H9 (cell line): Measurements from ENCODE around the gene FAT1. TPM values are rescaled to one million over a fixed set of nuclear protein-coding genes. Genes with fewer than 3 reads are reported as not detected.

Experiments
- DNase-seq: peaks from one replicate; pipeline ENCODE4 v3.0.0-alpha.2; 2017
- H2AFZ ChIP-seq: one replicate; pipeline ENCODE4 v1.6.1; 2013; ENCODE audit warnings: mild to moderate bottlenecking, low read length, control low read depth, moderate library complexity
- H2AK5ac ChIP-seq: 2 replicates; pipeline ENCODE4 v1.6.1; 2013; ENCODE audit warnings: low read length, control low read depth, mixed read lengths; ENCODE audit not compliant: insufficient read length
- H2BK120ac ChIP-seq: one replicate; pipeline ENCODE4 v1.6.1; 2013; ENCODE audit warnings: low read depth, mild to moderate bottlenecking, low read length, control low read depth, inconsistent platforms; ENCODE audit not compliant: poor library complexity, severe bottlenecking
- H2BK12ac ChIP-seq: 2 replicates; pipeline ENCODE4 v1.6.1; 2013; ENCODE audit warnings: low read length, control low read depth, mixed read lengths, low read depth; ENCODE audit not compliant: insufficient read length
- H2BK15ac ChIP-seq: 2 replicates; pipeline ENCODE4 v1.6.1; 2013; ENCODE audit warnings: low read depth, low read length, control low read depth
- H2BK20ac ChIP-seq: one replicate; pipeline ENCODE4 v1.6.1; 2013; ENCODE audit warnings: low read depth, mild to moderate bottlenecking, low read length, control low read depth, inconsistent platforms; ENCODE audit not compliant: poor library complexity, severe bottlenecking
- H2BK5ac ChIP-seq: 2 replicates; pipeline ENCODE4 v1.6.1; 2013; ENCODE audit warnings: low read length, control low read depth, mixed read lengths; ENCODE audit not compliant: insufficient read length
- H3K14ac ChIP-seq: 2 replicates; pipeline ENCODE4 v1.6.1; 2013; ENCODE audit warnings: low read length, control low read depth; ENCODE audit not compliant: insufficient read depth
- H3K18ac ChIP-seq: 2 replicates; pipeline ENCODE4 v1.6.1; 2013; ENCODE audit warnings: low read depth, mild to moderate bottlenecking, mixed read lengths, low read length, control low read depth; ENCODE audit not compliant: insufficient read length
- H3K23ac ChIP-seq: 2 replicates; pipeline ENCODE4 v1.6.1; 2013; ENCODE audit warnings: low read length, control low read depth, mixed read lengths, low read depth; ENCODE audit not compliant: insufficient read length
- H3K23me2 ChIP-seq: 2 replicates; pipeline ENCODE4 v1.6.1; 2013; ENCODE audit warnings: low read depth, mild to moderate bottlenecking, mixed read lengths, low read length, control low read depth; ENCODE audit not compliant: insufficient read length, poor library complexity, severe bottlenecking
- H3K27ac ChIP-seq: 2 replicates; pipeline ENCODE4 v1.5.1; 2013; ENCODE audit warnings: low read length, control low read depth, mixed read lengths, low read depth; ENCODE audit not compliant: insufficient read length
- H3K27me3 ChIP-seq: 2 replicates; pipeline ENCODE4 v1.6.1; 2013; ENCODE audit warnings: low read length, control low read depth, inconsistent platforms; ENCODE audit not compliant: insufficient read depth
- H3K4ac ChIP-seq: 2 replicates; pipeline ENCODE4 v1.6.1; 2013; ENCODE audit warnings: low read depth, mild to moderate bottlenecking, control low read depth, inconsistent platforms, low read length, moderate library complexity
- H3K4me1 ChIP-seq: 2 replicates; pipeline ENCODE4 v1.6.1; 2013; ENCODE audit warnings: low read length, control low read depth, inconsistent platforms; ENCODE audit not compliant: insufficient read depth
- H3K4me2 ChIP-seq: 2 replicates; pipeline ENCODE4 v1.6.1; 2013; ENCODE audit warnings: low read length, control low read depth, mixed read lengths; ENCODE audit not compliant: insufficient read length, insufficient read depth
- H3K56ac ChIP-seq: 2 replicates; pipeline ENCODE4 v1.6.1; 2013; ENCODE audit warnings: low read depth, mild to moderate bottlenecking, mixed read lengths, low read length, control low read depth; ENCODE audit not compliant: insufficient read length
- H3K79me1 ChIP-seq: 2 replicates; pipeline ENCODE4 v1.6.1; 2013; ENCODE audit warnings: low read depth, mild to moderate bottlenecking, moderate library complexity, low read length, control low read depth, inconsistent platforms; ENCODE audit not compliant: insufficient read depth, poor library complexity, severe bottlenecking
- H3K79me2 ChIP-seq: 2 replicates; pipeline ENCODE4 v1.6.1; 2013; ENCODE audit warnings: low read length, control low read depth, inconsistent platforms; ENCODE audit not compliant: insufficient read depth
- H3K9ac ChIP-seq: 2 replicates; pipeline ENCODE4 v1.6.1; 2013; ENCODE audit warnings: low read length, control low read depth, mixed read lengths; ENCODE audit not compliant: insufficient read length; ENCODE audit errors: extremely low read depth
- H3K9me3 ChIP-seq: one replicate; pipeline ENCODE4 v1.6.1; 2013; ENCODE audit warnings: low read depth, low read length, inconsistent platforms; ENCODE audit not compliant: control insufficient read depth
- H3T11ph ChIP-seq: one replicate; pipeline ENCODE4 v1.6.1; 2013; ENCODE audit warnings: mild to moderate bottlenecking, low read length, control low read depth, inconsistent platforms
- H4K20me1 ChIP-seq: one replicate; pipeline ENCODE4 v1.6.1; 2013; ENCODE audit not compliant: control insufficient read depth, insufficient read length, insufficient read depth
- H4K5ac ChIP-seq: 2 replicates; pipeline ENCODE4 v1.6.1; 2013; ENCODE audit warnings: low read depth, mild to moderate bottlenecking, mixed read lengths, low read length, control low read depth; ENCODE audit not compliant: insufficient read length
- H4K8ac ChIP-seq: replicated peaks from 2 replicates; pipeline ENCODE4 v1.6.1; 2013; ENCODE audit warnings: low read length, control low read depth, mixed read lengths, low read depth; ENCODE audit not compliant: insufficient read length
- H4K91ac ChIP-seq: 2 replicates; pipeline ENCODE4 v1.6.1; 2013; ENCODE audit warnings: low read depth, mild to moderate bottlenecking, moderate library complexity, mixed read lengths, low read length, control low read depth; ENCODE audit not compliant: insufficient read length
- H3K27ac Mint-ChIP-seq, 3 experiments: 2 replicates in 2 of 3; 3 replicates in 1 of 3; pipeline ENCODE4 v1.8.0; 2020 to 2021; ENCODE audit warnings: mixed read lengths in 3 of 3, mild to moderate bottlenecking in 1 of 3, moderate library complexity in 1 of 3
- H3K27me3 Mint-ChIP-seq: 2 replicates; pipeline ENCODE4 v1.8.0; 2021; ENCODE audit warnings: low read depth, mild to moderate bottlenecking, moderate library complexity, mixed read lengths
- H3K36me3 Mint-ChIP-seq, 3 experiments: 2 replicates in 2 of 3; 3 replicates in 1 of 3; pipeline ENCODE4 v1.8.0; 2020 to 2021; ENCODE audit warnings: low read depth in 3 of 3, mixed read lengths in 3 of 3; ENCODE audit not compliant: insufficient read depth in 1 of 3
- H3K4me1 Mint-ChIP-seq, 2 experiments: 2 replicates each; pipeline ENCODE4 v1.8.0; 2020; ENCODE audit warnings: mixed read lengths in 2 of 2
- H3K4me3 Mint-ChIP-seq, 2 experiments: 2 replicates in 1 of 2; 3 replicates in 1 of 2; pipeline ENCODE4 v1.8.0; 2020 to 2021; ENCODE audit warnings: mild to moderate bottlenecking in 2 of 2, mixed read lengths in 2 of 2, moderate library complexity in 1 of 2
- H3K9me3 Mint-ChIP-seq, 2 experiments: 2 replicates in 1 of 2; 3 replicates in 1 of 2; pipeline ENCODE4 v1.8.0; 2020; ENCODE audit warnings: mild to moderate bottlenecking in 2 of 2, mixed read lengths in 2 of 2, moderate library complexity in 1 of 2
- WGBS: extraction: QIAGEN DNeasy Blood & Tissue Kit; methylation state at CpG from one replicate; pipeline ENCODE4 v1.1.7; 2013; ENCODE audit warnings: missing lambda C conversion rate, low lambda C conversion rate, mixed read lengths; ENCODE audit not compliant: insufficient read length; ENCODE audit errors: extremely low coverage; 5-methylcytosine and 5-hydroxymethylcytosine counted together
- total RNA-seq: library from RNA; stranded (reverse); gene quantifications from 2 replicates; pipeline ENCODE4 v1.2.1, GENCODE V29; 2021
- TF ChIP-seq, protein P1 (sequence below): fragments of 200-600 bp; sonication (generic); conservative IDR thresholded peaks from 3 replicates; pipeline ENCODE4 v1.8.0; 2021; ENCODE audit warnings: antibody characterized with exemption, mild to moderate bottlenecking

The FAT1 gene
- total RNA-seq, 1 experiment from 2014 or later = 173 TPM

DNA sequence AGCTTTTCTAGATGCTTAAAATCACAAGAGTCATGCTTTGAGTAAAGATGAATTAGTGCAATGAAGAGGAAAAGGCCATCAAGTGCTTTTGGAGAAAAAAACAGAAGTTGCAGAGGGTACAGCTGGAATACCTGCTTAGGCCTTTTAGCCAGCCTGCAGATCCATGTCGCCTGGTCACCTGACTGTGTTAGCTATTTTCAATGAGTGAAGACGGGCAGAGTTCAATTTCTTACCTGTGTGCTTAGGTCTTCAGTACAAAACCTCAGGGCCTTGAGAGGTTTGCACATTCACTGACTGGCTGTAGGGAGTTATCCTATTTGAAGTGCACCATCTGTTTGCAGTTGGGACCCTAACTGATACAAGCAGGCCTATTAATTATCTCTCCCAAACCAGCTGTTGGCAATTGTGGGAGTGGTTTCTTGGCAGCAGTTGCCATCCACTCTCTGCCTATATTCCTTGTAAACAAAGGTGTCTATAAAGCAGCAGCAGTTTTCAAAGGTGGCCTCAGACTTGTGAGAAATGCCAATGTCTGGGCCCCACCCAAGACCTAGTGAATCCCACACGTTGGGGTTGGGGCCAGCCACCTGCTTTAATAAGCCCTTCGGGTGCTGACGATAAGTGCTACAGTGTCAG is 16.3 kb upstream of the FAT1 start:
- H3K14ac ChIP-seq = no peak overlapping the region
- no peaks in the 10 kb centered on the region for H3K79me1 ChIP-seq
- H2BK20ac ChIP-seq = no peak overlapping the region
- H2AK5ac ChIP-seq = no peak overlapping the region
- H4K8ac ChIP-seq = no peak overlapping the region
- H2BK5ac ChIP-seq = no peak overlapping the region
- no peak overlapping the region for H2BK15ac ChIP-seq
- H3K23ac ChIP-seq = no peak overlapping the region
- H3K27me3 ChIP-seq = no peaks in the 10 kb centered on the region
- Mint-ChIP-seq H3K27ac (no peak overlapping the region; a peak in 1 of 7 replicates), H3K9me3 (no peaks in the 10 kb centered on the region), H3K4me1 (peaks cover 3 to 4% of the 10 kb centered on the region in 2 experiments; a peak in 1 of 4 replicates), H3K36me3 (no peaks in the 10 kb centered on the region), H3K27me3 (no peaks in the 10 kb centered on the region), H3K4me3 (no peak overlapping the region)
- no peak overlapping the region for H3K9ac ChIP-seq
- H3K4me2 ChIP-seq = no peak overlapping the region
- H3K23me2 ChIP-seq = no peaks in the 10 kb centered on the region
- H2AFZ ChIP-seq = no peak overlapping the region
- H2BK12ac ChIP-seq = no peak overlapping the region
- H3K4ac ChIP-seq = no peak overlapping the region
- H3K79me2 ChIP-seq = no peaks in the 10 kb centered on the region
- no peak overlapping the region for H3T11ph ChIP-seq
- H4K91ac ChIP-seq = no peak overlapping the region
- no peaks in the 10 kb centered on the region for H4K20me1 ChIP-seq
- H3K18ac ChIP-seq = no peak overlapping the region
- H2BK120ac ChIP-seq = no peak overlapping the region
- WGBS = no CpG with 5 or more reads among the region's 5 CpGs
- no peaks in the 10 kb centered on the region for H3K9me3 ChIP-seq
- no peaks in the 10 kb centered on the region for H3K4me1 ChIP-seq
- no peak for DNase-seq
- H4K5ac ChIP-seq = no peak overlapping the region
- TF ChIP-seq, protein P1, sequence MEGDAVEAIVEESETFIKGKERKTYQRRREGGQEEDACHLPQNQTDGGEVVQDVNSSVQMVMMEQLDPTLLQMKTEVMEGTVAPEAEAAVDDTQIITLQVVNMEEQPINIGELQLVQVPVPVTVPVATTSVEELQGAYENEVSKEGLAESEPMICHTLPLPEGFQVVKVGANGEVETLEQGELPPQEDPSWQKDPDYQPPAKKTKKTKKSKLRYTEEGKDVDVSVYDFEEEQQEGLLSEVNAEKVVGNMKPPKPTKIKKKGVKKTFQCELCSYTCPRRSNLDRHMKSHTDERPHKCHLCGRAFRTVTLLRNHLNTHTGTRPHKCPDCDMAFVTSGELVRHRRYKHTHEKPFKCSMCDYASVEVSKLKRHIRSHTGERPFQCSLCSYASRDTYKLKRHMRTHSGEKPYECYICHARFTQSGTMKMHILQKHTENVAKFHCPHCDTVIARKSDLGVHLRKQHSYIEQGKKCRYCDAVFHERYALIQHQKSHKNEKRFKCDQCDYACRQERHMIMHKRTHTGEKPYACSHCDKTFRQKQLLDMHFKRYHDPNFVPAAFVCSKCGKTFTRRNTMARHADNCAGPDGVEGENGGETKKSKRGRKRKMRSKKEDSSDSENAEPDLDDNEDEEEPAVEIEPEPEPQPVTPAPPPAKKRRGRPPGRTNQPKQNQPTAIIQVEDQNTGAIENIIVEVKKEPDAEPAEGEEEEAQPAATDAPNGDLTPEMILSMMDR = no peak
- H3K27ac ChIP-seq = no peak overlapping the region
- no peak overlapping the region for H3K56ac ChIP-seq
